ENCODE results near the gene KLK1. TPM values are rescaled to one million over a fixed set of nuclear protein-coding genes. Genes with fewer than 3 reads are reported as not detected.
A peak's percentile ranks its signal among the peaks of the same experiment; 100 is the strongest.

Gene KLK1
- total RNA-seq, 1 donor from 2014 or later, result not detected

- no peak for TF ChIP-seq CTCF (IDR thresholded peaks at IDR 0.05; ENCODE audit: unreplicated experiment)
- Mint-ChIP-seq H3K9me3 (ENCODE audit: low read depth) (peaks cover 3% of the 10 kb centered on the region), H3K36me3 (ENCODE audit: insufficient read depth) (no peaks in the 10 kb centered on the region), H3K27me3 (peaks cover 67% of the 10 kb centered on the region), H3K4me1 (ENCODE audit: low read depth) (peaks cover 2% of the 10 kb centered on the region), H3K4me3 (ENCODE audit: low read depth) (no peak overlapping the region), H3K27ac (no peak overlapping the region)
- no peak for DNase-seq (ENCODE audit: low spot score, unreplicated experiment)
Measured at GRCh38 chr19:50842130-50842529, 18.5 kb upstream of the KLK1 start.

GRCh38 chr19:50839712-50840655 is 16.4 kb upstream of the KLK1 start:
- peaks cover 69% of the 10 kb centered on the region for H3K27me3 Mint-ChIP-seq

GRCh38 chr19:50838239-50838638 is 14.7 kb upstream of the KLK1 start:
- no peaks in the 10 kb centered on the region for H3K36me3 Mint-ChIP-seq (ENCODE audit: insufficient read depth)
- peaks cover 5% of the 10 kb centered on the region for H3K4me1 Mint-ChIP-seq (ENCODE audit: low read depth)
- peak; percentile 29 for TF ChIP-seq CTCF (IDR thresholded peaks at IDR 0.05; ENCODE audit: unreplicated experiment)
- no peak for DNase-seq (ENCODE audit: low spot score, unreplicated experiment)
- H3K27ac Mint-ChIP-seq, result peak overlapping the region; percentile 53
- peaks cover 59% of the 10 kb centered on the region for H3K27me3 Mint-ChIP-seq
- no peak overlapping the region for H3K4me3 Mint-ChIP-seq (ENCODE audit: low read depth)
- peaks cover 1% of the 10 kb centered on the region for H3K9me3 Mint-ChIP-seq (ENCODE audit: low read depth)

More at GRCh38 chr19:50839712-50840655, 16.4 kb upstream of the KLK1 start:
- TF ChIP-seq CTCF (IDR thresholded peaks at IDR 0.05; ENCODE audit: unreplicated experiment), result no peak
- no peak for DNase-seq (ENCODE audit: low spot score, unreplicated experiment)
- Mint-ChIP-seq H3K27ac (no peak overlapping the region), H3K4me3 (ENCODE audit: low read depth) (no peak overlapping the region), H3K36me3 (ENCODE audit: insufficient read depth) (no peaks in the 10 kb centered on the region), H3K9me3 (ENCODE audit: low read depth) (peaks cover 3% of the 10 kb centered on the region), H3K4me1 (ENCODE audit: low read depth) (peaks cover 5% of the 10 kb centered on the region)

- Mint-ChIP-seq H3K4me1 (ENCODE audit: low read depth) (peaks cover 5% of the 10 kb centered on the region), H3K27ac (peak overlapping the region; percentile 39), H3K9me3 (ENCODE audit: low read depth) (no peaks in the 10 kb centered on the region), H3K27me3 (peaks cover 57% of the 10 kb centered on the region), H3K36me3 (ENCODE audit: insufficient read depth) (no peaks in the 10 kb centered on the region), H3K4me3 (ENCODE audit: low read depth) (no peak overlapping the region)
- no peak for TF ChIP-seq CTCF (IDR thresholded peaks at IDR 0.05; ENCODE audit: unreplicated experiment)
- no peak for DNase-seq (ENCODE audit: low spot score, unreplicated experiment)
Measured at GRCh38 chr19:50837300-50837699, 13.7 kb upstream of the KLK1 start.

GRCh38 chr19:50836543-50837195 is 13.1 kb upstream of the KLK1 start:
- Mint-ChIP-seq H3K9me3 (ENCODE audit: low read depth) (no peaks in the 10 kb centered on the region), H3K27ac (peak overlapping the region; percentile 63), H3K4me1 (ENCODE audit: low read depth) (peaks cover 5% of the 10 kb centered on the region), H3K36me3 (ENCODE audit: insufficient read depth) (no peaks in the 10 kb centered on the region), H3K4me3 (ENCODE audit: low read depth) (peak overlapping the region; percentile 85), H3K27me3 (peaks cover 51% of the 10 kb centered on the region)
- TF ChIP-seq CTCF (IDR thresholded peaks at IDR 0.05; ENCODE audit: unreplicated experiment), result no peak
- DNase-seq (ENCODE audit: low spot score, unreplicated experiment), result no peak

Data from progenitor cell of endocrine pancreas (in vitro differentiated cells).